ENCODE measurements around the gene SS18L1.

Gene SS18L1

GRCh38 chr20:62198496-62198895 lies 54.9 kb downstream of the SS18L1 start:
- DNase-seq: no peak

GRCh38 chr20:62198931-62199330 lies 55.4 kb downstream of the SS18L1 start:
- no peak for DNase-seq

GRCh38 chr20:62200491-62201172 lies 57.1 kb downstream of the SS18L1 start:
- DNase-seq: no peak

GRCh38 chr20:62201173-62202082 lies 57.9 kb downstream of the SS18L1 start:
- DNase-seq: peak; percentile 81 to 82

- DNase-seq: peak; percentile 52 to 66
Measured at GRCh38 chr20:62202083-62202395, 58.5 kb downstream of the SS18L1 start.

- no peak for DNase-seq
Measured at GRCh38 chr20:62202676-62203377, 59.3 kb downstream of the SS18L1 start.

- peak; percentile 74 to 79 for DNase-seq
Measured at GRCh38 chr20:62203378-62204030, 59.9 kb downstream of the SS18L1 start.

GRCh38 chr20:62205618-62206387 lies 62.2 kb downstream of the SS18L1 start:
- no peak for DNase-seq

GRCh38 chr20:62206388-62206775 lies 62.8 kb downstream of the SS18L1 start:
- no peak for DNase-seq

- no peak for DNase-seq
Measured at GRCh38 chr20:62208061-62208794, 64.7 kb downstream of the SS18L1 start.

- no peak for DNase-seq
Measured at GRCh38 chr20:62208795-62209755, 65.5 kb downstream of the SS18L1 start.

- no peak for DNase-seq
Measured at GRCh38 chr20:62209850-62210495, 66.4 kb downstream of the SS18L1 start.

GRCh38 chr20:62210496-62210855 lies 66.9 kb downstream of the SS18L1 start:
- no peak for DNase-seq

- DNase-seq: no peak
Measured at GRCh38 chr20:62211216-62211615, 67.6 kb downstream of the SS18L1 start.

GRCh38 chr20:62211769-62212288 lies 68.3 kb downstream of the SS18L1 start:
- no peak for DNase-seq

GRCh38 chr20:62212299-62212698 lies 68.7 kb downstream of the SS18L1 start:
- no peak for DNase-seq

- DNase-seq: no peak
Measured at GRCh38 chr20:62214067-62214466, 70.5 kb downstream of the SS18L1 start.

- no peak for DNase-seq
Measured at GRCh38 chr20:62215020-62215990, 71.7 kb downstream of the SS18L1 start.
